LNCAP (cell line): Measurements from ENCODE around the gene PCDHGB6.

Source experiments
- TF ChIP-seq, protein P1 (sequence below): fragments of 450-650 bp; IDR thresholded peaks from 2 replicates; pipeline ENCODE4 v1.5.1; 2017; ENCODE audit warnings: mild to moderate bottlenecking

PCDHGB6 gene

DNA sequence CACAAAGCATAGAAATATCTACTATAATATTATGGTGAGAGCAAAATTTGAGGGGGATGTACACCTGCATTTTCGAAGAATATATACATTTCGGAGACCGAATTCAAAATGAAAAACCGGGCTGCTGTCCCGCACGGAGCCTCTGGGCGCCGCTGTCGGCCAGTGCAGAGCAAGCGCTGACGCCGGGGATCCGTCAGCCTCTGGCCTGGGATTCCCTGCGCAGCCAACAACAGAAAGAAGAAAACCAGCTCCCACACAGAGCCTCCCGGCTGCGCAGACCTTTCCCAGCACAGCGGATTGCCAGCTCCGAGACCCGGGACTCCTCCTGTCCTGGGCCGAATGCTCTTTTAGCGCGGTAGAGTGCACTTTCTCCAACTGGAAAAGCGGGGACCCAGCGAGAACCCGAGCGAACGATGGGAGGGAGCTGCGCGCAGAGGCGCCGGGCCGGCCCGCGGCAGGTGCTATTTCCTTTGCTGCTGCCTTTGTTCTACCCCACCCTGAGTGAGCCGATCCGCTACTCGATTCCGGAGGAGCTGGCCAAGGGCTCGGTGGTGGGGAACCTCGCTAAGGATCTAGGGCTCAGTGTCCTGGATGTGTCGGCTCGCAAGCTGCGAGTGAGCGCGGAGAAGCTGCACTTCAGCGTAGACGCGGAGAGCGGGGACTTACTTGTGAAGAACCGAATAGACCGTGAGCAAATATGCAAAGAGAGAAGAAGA, at the start of gene PCDHGB6:
PCDHGB6 (plus strand) TSS at position 232 of the 716 bp plus-strand sequence; CDS start at position 414, 182 bp downstream.
- TF ChIP-seq, protein P1, sequence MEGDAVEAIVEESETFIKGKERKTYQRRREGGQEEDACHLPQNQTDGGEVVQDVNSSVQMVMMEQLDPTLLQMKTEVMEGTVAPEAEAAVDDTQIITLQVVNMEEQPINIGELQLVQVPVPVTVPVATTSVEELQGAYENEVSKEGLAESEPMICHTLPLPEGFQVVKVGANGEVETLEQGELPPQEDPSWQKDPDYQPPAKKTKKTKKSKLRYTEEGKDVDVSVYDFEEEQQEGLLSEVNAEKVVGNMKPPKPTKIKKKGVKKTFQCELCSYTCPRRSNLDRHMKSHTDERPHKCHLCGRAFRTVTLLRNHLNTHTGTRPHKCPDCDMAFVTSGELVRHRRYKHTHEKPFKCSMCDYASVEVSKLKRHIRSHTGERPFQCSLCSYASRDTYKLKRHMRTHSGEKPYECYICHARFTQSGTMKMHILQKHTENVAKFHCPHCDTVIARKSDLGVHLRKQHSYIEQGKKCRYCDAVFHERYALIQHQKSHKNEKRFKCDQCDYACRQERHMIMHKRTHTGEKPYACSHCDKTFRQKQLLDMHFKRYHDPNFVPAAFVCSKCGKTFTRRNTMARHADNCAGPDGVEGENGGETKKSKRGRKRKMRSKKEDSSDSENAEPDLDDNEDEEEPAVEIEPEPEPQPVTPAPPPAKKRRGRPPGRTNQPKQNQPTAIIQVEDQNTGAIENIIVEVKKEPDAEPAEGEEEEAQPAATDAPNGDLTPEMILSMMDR: peak; percentile 32; the same call in 1 of the 2 replicates

DNA sequence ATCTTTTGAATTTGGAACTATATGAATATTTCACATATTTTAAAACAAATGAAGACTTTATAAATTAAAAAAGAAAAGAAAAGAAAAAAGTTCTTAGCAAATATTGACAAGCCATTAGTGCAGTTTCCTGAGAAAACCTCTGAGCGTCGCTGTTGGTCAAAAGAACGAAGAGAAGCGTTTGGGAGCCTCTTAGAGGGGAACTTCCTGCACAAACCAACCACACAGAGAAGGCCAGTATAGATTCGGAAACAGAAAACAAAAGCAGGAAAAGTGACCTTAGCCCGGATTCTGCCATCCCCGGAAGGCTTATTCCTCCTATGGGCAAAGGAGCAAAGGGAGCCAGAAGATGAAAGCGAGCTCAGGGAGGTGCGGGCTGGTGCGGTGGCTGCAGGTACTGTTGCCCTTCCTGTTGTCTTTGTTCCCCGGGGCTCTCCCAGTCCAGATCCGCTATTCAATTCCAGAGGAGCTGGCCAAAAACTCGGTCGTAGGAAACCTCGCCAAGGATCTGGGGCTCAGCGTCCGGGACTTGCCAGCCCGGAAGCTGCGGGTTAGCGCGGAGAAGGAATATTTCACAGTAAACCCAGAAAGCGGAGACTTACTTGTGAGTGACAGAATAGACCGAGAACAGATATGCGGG, 47.9 kb upstream of the PCDHGB6 start, which contains the start of gene PCDHGB2:
PCDHGB2 (plus strand) TSS at position 205 of the 637 bp plus-strand sequence; CDS start at position 347, 142 bp downstream.
- TF ChIP-seq, protein P1: peak; percentile 14; the same call in 1 of the 2 replicates

DNA sequence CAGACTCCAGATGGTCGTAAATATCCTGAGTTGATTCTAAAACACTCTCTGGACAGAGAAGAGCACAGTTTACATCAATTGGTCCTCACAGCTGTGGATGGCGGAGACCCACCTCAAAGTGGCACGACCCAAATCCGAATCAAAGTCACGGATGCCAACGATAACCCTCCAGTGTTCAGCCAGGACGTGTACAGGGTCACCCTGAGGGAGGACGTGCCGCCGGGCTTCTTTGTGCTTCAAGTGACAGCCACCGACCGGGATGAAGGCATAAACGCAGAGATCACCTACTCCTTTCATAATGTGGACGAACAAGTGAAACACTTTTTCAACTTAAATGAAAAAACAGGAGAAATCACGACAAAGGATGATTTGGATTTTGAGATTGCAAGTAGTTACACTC, 47.1 kb upstream of the PCDHGB6 start:
- TF ChIP-seq, protein P1: no peak

DNA sequence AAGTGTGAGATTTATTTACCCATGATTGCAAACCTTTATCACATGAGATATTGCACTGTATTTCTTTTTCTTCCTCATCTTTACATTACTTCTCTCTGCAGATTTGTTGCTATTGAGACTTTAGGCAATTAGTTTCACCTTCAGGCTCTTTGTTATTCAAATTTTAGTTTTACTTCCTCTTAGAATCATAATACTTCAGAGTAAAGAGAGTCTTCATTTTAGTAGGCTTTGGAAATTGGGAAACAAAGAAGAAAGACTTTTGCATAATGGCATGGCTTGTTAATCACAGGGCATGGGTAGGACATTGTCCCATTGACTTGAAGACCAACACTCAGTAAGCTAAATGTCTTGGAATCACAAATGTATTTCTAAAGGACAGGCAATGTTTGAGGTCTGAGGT, 45.1 kb upstream of the PCDHGB6 start:
- TF ChIP-seq, protein P1: no peak

DNA sequence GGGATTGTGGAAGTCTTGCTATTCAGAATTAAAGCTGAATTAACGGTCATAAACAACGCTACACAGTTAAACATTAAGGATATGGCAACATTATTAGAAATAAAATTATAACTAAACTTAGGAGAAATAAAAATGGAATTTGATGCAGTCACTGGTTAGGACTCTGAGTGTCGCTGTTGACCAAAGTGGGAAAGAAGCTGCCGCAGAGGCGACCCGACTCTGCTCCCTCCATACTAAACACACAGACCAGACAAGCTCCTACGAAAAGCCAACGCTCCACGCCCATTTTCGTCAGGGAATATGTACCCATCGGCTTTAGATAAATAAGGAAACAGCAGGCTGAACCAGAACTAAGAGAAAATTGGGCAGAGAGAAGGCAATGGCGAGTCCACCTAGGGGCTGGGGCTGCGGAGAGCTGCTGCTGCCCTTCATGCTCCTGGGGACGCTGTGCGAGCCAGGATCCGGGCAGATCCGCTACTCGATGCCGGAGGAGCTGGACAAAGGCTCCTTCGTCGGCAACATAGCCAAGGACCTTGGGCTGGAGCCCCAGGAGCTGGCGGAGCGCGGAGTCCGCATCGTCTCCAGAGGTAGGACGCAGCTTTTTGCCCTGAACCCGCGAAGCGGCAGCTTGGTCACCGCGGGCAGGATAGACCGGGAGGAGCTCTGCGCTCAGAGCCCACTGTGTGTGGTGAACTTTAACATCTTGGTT, 43.7 kb upstream of the PCDHGB6 start, which contains the start of gene PCDHGA5:
PCDHGA5 (plus strand) TSS at position 211 of the 709 bp plus-strand sequence; CDS start at position 380, 169 bp downstream.
- TF ChIP-seq, protein P1: peak; percentile 33; the same call in 1 of the 2 replicates

DNA sequence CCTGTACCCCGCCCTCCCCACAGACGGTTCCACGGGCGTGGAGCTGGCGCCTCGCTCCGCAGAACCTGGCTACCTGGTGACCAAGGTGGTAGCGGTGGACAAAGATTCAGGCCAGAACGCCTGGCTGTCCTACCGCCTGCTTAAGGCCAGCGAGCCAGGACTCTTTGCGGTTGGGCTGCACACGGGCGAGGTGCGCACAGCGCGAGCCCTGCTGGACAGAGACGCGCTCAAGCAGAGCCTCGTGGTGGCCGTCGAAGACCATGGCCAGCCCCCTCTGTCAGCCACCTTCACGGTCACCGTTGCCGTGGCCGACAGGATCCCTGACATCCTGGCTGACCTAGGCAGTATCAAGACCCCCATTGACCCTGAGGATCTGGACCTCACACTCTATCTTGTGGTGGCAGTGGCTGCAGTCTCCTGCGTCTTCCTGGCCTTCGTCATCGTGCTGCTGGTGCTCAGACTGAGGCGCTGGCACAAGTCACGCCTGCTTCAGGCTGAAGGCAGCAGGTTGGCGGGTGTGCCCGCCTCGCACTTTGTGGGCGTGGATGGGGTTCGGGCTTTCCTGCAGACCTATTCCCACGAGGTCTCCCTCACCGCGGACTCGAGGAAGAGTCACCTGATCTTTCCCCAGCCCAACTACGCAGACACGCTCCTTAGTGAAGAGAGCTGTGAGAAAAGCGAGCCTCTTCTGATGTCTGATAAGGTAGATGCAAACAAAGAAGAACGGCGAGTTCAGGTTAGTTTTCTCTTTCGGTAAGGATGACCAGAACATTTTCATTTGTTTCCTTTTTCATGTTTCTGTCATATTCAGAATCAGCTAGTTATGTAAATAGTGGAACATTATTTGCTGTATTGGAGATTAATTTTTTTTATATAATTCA, 41.6 kb upstream of the PCDHGB6 start:
- TF ChIP-seq, protein P1: no peak
